ENCODE results near the gene VSIG1.

The VSIG1 gene

DNA sequence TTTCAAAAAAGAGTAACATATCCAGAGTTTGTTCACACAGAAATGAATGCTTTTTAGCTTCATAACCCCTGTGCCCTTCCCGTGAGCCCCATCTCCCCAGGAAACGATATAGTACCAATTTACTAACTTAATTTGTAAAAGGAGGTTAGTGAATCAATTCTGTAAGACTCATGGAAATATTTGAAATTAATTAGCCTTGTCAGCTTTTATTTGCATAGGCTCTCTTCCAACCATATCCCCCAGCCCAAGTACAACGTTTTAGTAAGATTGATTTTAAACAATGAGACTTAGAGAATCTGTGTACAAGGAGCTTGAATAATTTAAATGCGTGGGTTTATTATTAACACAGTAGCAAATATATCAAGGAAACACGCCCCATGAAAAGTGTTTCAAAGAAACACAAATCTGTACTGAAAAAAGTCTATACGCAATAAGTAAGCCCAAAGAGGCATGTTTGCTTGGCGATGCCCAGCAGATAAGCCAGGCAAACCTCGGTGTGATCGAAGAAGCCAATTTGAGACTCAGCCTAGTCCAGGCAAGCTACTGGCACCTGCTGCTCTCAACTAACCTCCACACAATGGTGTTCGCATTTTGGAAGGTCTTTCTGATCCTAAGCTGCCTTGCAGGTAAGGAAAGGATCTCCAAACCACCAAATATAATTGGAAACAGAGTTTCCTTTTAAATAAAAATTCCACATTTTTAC lies at the start of gene VSIG1:
Gene VSIG1, plus strand, starts transcription at position 512 of the 703 bp plus-strand sequence. Its CDS starts 66 bp downstream, at position 578.
- Histone ChIP-seq H3K4me3 (ENCODE audit: low read length) (no peak within 1 kb of the TSS), H3K36me3 (ENCODE audit: control insufficient read depth, insufficient read depth, low read length) (no peaks in the 10 kb centered on the region), H3K27ac (ENCODE audit: low read length) (no peak within 1 kb of the TSS), H3K9me3 (ENCODE audit: control insufficient read depth, insufficient read depth, low read length) (no peaks in the 10 kb centered on the region), H3K4me1 (ENCODE audit: control insufficient read depth, insufficient read depth, low read length) (no peaks in the 10 kb centered on the region), H3K27me3 (ENCODE audit: control insufficient read depth, insufficient read depth, low read length) (no peaks in the 10 kb centered on the region)
- no CpG with 5 or more reads among the region's 10 CpGs for WGBS (ENCODE audit: insufficient coverage, insufficient read length)
- DNase-seq (ENCODE audit: low read depth, low spot score) = no peak

DNA sequence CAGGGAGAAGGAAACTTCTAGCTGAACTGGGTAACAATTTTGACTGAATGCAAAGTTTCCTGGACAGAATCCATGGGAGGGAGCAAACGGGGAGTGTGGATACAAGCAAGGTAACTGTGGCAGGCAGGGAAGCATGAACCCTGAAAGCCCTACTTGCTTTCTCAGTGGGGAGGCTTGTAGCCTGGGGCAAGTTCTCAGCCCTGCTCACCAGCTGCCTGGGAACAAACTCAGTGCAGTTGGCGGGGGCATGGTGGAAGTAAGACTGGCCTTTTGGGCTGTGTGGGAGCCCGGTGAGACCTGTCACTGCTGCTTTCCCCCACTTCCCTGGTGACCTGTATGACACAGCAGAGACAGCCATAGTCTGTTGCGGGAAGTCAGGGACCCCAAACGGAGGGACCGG lies 48.7 kb upstream of the VSIG1 start:
- H3K36me3 ChIP-seq (ENCODE audit: control insufficient read depth, insufficient read depth, low read length) = no peaks in the 10 kb centered on the region
- H3K9me3 ChIP-seq (ENCODE audit: control insufficient read depth, insufficient read depth, low read length) = peaks cover 1% of the 10 kb centered on the region; the same call in 1 of the 2 replicates
- WGBS (ENCODE audit: insufficient coverage, insufficient read length) = no CpG with 5 or more reads among the region's 6 CpGs
- no peak overlapping the region for H3K27ac ChIP-seq (ENCODE audit: low read length)
- no peaks in the 10 kb centered on the region for H3K27me3 ChIP-seq (ENCODE audit: control insufficient read depth, insufficient read depth, low read length)
- H3K4me1 ChIP-seq (ENCODE audit: control insufficient read depth, insufficient read depth, low read length) = no peaks in the 10 kb centered on the region
- no peak for DNase-seq (ENCODE audit: low read depth, low spot score)
- no peak overlapping the region for H3K4me3 ChIP-seq (ENCODE audit: low read length)

DNA sequence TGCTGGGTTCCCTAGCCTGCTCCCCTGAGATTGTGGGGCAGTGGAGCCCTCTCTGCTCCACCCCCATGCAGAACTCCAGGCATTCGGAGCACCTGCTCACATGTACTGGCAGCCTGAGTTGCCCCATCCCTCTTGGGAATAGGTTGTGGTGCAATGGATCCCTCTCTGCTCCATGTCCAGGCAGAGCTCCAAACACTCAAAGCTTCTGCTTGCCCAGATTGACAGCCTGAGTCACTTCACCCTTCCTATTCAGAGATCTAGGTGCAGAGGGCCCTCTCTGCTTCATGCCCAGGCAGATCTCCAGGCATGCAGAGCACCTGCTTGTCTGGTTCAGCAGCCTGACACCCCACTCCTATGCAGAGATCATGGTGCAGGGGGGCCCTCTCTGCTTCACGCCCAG lies 44.1 kb upstream of the VSIG1 start:
- H3K4me3 ChIP-seq (ENCODE audit: low read length) = no peak overlapping the region
- no peaks in the 10 kb centered on the region for H3K27me3 ChIP-seq (ENCODE audit: control insufficient read depth, insufficient read depth, low read length)
- H3K36me3 ChIP-seq (ENCODE audit: control insufficient read depth, insufficient read depth, low read length) = no peaks in the 10 kb centered on the region
- H3K27ac ChIP-seq (ENCODE audit: low read length) = no peak overlapping the region
- peaks cover 1% of the 10 kb centered on the region; the same call in 1 of the 2 replicates for H3K9me3 ChIP-seq (ENCODE audit: control insufficient read depth, insufficient read depth, low read length)
- H3K4me1 ChIP-seq (ENCODE audit: control insufficient read depth, insufficient read depth, low read length) = no peaks in the 10 kb centered on the region
- no CpG with 5 or more reads among the region's 2 CpGs for WGBS (ENCODE audit: insufficient coverage, insufficient read length)
- no peak for DNase-seq (ENCODE audit: low read depth, low spot score)

DNA sequence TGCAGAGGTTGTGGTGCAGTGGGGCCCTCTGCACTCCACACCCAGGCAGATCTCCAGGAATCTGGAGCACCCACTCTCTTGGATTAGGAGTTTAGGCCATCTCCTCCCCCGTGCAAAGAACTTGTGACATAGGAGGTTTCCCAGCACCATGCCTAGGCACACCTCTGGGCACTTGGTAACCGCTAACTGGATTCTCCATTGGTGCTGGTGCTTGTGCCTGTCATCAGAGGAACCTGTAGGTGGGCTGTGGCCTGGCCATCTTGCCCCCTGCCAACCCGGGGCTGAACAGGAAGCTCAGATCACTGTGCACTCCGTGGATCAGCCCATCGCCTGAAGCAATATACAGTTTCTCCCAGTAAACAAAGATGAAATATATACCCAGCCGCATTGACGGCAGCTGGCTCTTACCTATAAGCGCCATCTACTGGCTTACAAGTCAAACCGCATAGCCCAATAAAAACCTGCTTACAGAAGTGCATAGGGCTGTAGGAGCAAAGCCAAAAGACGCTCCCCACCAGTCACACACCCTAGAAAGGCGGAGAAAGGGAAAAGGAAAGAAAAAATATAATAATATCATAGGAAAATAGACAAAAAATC lies 43.5 kb upstream of the VSIG1 start:
- Histone ChIP-seq H3K4me1 (ENCODE audit: control insufficient read depth, insufficient read depth, low read length) (no peaks in the 10 kb centered on the region), H3K27ac (ENCODE audit: low read length) (no peak overlapping the region), H3K36me3 (ENCODE audit: control insufficient read depth, insufficient read depth, low read length) (no peaks in the 10 kb centered on the region), H3K4me3 (ENCODE audit: low read length) (no peak overlapping the region), H3K27me3 (ENCODE audit: control insufficient read depth, insufficient read depth, low read length) (no peaks in the 10 kb centered on the region), H3K9me3 (ENCODE audit: control insufficient read depth, insufficient read depth, low read length) (peaks cover 1% of the 10 kb centered on the region; the same call in 1 of the 2 replicates)
- no peak for DNase-seq (ENCODE audit: low read depth, low spot score)
- no CpG with 5 or more reads among the region's 11 CpGs for WGBS (ENCODE audit: insufficient coverage, insufficient read length)

DNA sequence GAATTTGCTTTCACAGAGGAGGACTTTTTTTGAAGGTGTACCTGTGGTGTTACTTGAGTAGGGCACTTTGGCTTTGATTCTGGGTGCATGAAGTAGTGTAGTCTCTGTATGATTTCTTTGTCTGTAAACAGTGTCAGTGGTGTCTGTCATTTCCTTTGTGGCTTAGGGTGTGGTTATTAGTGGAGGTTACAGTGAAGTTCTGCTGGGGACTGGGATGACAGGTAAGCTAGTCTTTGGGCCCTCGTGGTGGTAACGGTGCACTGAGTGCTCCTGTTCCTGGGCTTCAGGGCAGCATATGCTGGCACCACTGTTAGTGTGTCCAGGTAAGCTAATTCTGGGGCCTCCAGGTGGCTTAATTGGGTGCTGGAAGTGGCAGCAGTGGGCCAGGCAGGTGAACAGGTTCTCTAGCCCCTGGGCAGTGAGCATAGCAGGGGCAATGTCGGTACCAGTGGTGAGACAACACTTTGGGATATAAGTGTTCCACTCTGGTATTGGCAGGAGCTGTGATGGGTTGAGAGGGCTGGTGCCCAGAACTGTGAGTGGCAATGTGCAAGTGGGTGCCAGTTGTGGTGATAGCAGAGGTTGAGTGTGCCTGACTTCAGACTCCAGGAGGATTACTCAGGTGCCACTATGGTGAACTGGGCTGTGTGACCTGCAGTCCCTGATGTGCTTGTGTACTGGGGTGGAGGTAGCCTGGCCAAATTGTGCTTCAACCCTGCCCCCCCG lies 26.0 kb upstream of the VSIG1 start:
- Histone ChIP-seq H3K36me3 (ENCODE audit: control insufficient read depth, insufficient read depth, low read length) (no peaks in the 10 kb centered on the region), H3K27me3 (ENCODE audit: control insufficient read depth, insufficient read depth, low read length) (no peaks in the 10 kb centered on the region), H3K4me3 (ENCODE audit: low read length) (no peak overlapping the region), H3K4me1 (ENCODE audit: control insufficient read depth, insufficient read depth, low read length) (no peaks in the 10 kb centered on the region), H3K9me3 (ENCODE audit: control insufficient read depth, insufficient read depth, low read length) (no peaks in the 10 kb centered on the region), H3K27ac (ENCODE audit: low read length) (no peak overlapping the region)
- DNase-seq (ENCODE audit: low read depth, low spot score) = no peak
- no CpG with 5 or more reads among the region's 4 CpGs for WGBS (ENCODE audit: insufficient coverage, insufficient read length)

DNA sequence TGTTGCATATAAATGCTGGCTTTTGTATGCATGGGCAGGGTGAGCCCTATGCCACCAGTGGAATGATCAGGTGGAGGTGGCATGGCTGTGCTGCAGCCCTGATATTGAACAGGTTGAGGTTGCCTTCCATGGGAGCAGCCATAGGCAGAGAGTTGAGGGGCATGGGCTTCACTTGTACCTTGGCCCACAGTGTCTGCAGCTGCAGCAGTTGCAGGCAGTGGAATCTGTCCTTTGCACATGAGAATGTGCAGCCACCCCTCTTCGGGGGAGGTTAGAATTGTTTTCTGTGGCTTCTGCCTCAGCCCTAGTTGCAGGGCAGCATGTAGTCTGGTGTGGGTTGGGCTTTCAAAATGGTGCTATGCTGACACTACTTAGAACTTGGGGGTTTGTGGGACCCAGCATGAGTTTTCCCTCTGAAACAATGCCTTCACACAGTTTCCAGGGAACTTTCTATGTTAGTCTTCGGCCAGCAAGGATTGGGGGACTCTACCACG lies 25.4 kb upstream of the VSIG1 start:
- DNase-seq (ENCODE audit: low read depth, low spot score) = no peak
- Histone ChIP-seq H3K27ac (ENCODE audit: low read length) (no peak overlapping the region), H3K4me3 (ENCODE audit: low read length) (no peak overlapping the region), H3K4me1 (ENCODE audit: control insufficient read depth, insufficient read depth, low read length) (no peaks in the 10 kb centered on the region), H3K36me3 (ENCODE audit: control insufficient read depth, insufficient read depth, low read length) (no peaks in the 10 kb centered on the region), H3K27me3 (ENCODE audit: control insufficient read depth, insufficient read depth, low read length) (no peaks in the 10 kb centered on the region), H3K9me3 (ENCODE audit: control insufficient read depth, insufficient read depth, low read length) (no peaks in the 10 kb centered on the region)
- no CpG with 5 or more reads among the region's 3 CpGs for WGBS (ENCODE audit: insufficient coverage, insufficient read length)

DNA sequence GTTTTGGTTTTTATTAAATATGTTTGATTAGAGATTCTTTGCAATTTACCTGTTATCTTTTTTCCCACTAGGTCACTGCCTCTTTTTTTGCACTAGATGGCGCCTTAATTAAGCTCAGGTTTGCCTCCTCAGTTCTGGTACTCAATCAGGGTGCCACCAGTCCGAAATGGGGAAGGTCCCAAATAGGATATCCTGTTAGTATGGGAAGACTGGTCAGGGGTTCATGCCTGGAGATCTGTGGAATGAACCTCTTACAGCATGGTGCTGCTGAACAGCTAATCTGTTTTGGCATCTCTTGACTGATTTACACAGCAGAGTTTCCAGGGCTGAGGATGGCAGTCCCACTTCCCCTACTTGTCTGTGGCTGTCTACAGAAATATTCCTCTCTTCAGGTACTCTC lies 24.2 kb upstream of the VSIG1 start:
- Histone ChIP-seq H3K4me1 (ENCODE audit: control insufficient read depth, insufficient read depth, low read length) (no peaks in the 10 kb centered on the region), H3K27ac (ENCODE audit: low read length) (no peak overlapping the region), H3K36me3 (ENCODE audit: control insufficient read depth, insufficient read depth, low read length) (no peaks in the 10 kb centered on the region), H3K27me3 (ENCODE audit: control insufficient read depth, insufficient read depth, low read length) (no peaks in the 10 kb centered on the region), H3K4me3 (ENCODE audit: low read length) (no peak overlapping the region), H3K9me3 (ENCODE audit: control insufficient read depth, insufficient read depth, low read length) (no peaks in the 10 kb centered on the region)
- DNase-seq (ENCODE audit: low read depth, low spot score) = no peak
- no CpG with 5 or more reads among the region's 2 CpGs for WGBS (ENCODE audit: insufficient coverage, insufficient read length)

DNA sequence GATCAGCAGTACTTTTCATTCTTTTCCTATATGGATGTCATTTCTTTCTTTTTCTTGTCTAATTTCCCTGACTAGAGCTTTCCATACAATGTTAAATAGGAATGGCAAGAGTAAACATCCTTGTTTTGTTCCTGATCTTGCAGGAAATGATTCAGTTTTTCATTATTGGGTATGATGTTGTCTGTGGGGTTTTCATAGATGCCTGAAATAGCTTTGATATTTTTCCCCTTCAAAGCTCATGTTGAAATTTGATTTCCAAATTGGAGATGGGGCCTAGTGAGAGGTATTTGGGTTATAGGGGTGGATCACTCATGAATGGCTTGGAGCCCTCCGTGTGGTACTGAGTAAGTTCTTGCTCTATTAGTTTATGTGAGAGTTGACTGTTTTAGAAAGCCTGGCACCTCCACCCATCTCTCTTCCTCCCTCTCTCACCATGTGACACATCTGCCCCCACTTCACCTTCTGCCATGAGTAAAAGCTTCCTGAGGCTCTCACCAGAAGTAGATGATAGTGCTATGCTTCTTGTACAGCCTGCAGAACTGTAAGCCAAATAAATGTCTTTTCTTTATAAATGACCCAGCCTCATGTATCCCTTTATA lies 22.3 kb upstream of the VSIG1 start:
- H3K4me1 ChIP-seq (ENCODE audit: control insufficient read depth, insufficient read depth, low read length) = no peaks in the 10 kb centered on the region
- no peaks in the 10 kb centered on the region for H3K36me3 ChIP-seq (ENCODE audit: control insufficient read depth, insufficient read depth, low read length)
- H3K9me3 ChIP-seq (ENCODE audit: control insufficient read depth, insufficient read depth, low read length) = no peaks in the 10 kb centered on the region
- no peak for DNase-seq (ENCODE audit: low read depth, low spot score)
- H3K27ac ChIP-seq (ENCODE audit: low read length) = no peak overlapping the region
- H3K4me3 ChIP-seq (ENCODE audit: low read length) = no peak overlapping the region
- H3K27me3 ChIP-seq (ENCODE audit: control insufficient read depth, insufficient read depth, low read length) = no peaks in the 10 kb centered on the region
- WGBS (ENCODE audit: insufficient coverage, insufficient read length) = no CpG with 5 or more reads among the region's 1 CpG

DNA sequence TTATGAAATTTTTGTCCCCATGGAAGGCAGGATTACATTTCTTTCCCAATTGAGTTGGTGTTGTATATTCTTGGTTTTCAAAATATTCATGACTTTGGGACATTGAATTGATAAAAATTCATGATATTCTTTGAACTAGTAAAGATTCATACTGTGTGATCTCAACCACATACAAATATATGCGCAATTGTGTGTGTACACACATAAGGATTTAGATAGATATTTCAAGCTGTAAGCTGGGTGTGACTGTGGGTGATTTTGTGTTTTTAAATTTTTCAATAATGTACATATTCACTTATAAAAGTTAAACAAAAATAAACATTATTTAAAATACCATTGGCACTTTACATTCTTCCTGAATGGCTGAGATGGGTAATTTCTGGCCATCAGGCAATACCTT lies 19.5 kb upstream of the VSIG1 start:
- Histone ChIP-seq H3K9me3 (ENCODE audit: control insufficient read depth, insufficient read depth, low read length) (no peaks in the 10 kb centered on the region), H3K36me3 (ENCODE audit: control insufficient read depth, insufficient read depth, low read length) (no peaks in the 10 kb centered on the region), H3K27me3 (ENCODE audit: control insufficient read depth, insufficient read depth, low read length) (no peaks in the 10 kb centered on the region), H3K27ac (ENCODE audit: low read length) (no peak overlapping the region), H3K4me3 (ENCODE audit: low read length) (no peak overlapping the region), H3K4me1 (ENCODE audit: control insufficient read depth, insufficient read depth, low read length) (no peaks in the 10 kb centered on the region)
- DNase-seq (ENCODE audit: low read depth, low spot score) = no peak
- WGBS (ENCODE audit: insufficient coverage, insufficient read length) = no CpG with 5 or more reads among the region's 1 CpG

DNA sequence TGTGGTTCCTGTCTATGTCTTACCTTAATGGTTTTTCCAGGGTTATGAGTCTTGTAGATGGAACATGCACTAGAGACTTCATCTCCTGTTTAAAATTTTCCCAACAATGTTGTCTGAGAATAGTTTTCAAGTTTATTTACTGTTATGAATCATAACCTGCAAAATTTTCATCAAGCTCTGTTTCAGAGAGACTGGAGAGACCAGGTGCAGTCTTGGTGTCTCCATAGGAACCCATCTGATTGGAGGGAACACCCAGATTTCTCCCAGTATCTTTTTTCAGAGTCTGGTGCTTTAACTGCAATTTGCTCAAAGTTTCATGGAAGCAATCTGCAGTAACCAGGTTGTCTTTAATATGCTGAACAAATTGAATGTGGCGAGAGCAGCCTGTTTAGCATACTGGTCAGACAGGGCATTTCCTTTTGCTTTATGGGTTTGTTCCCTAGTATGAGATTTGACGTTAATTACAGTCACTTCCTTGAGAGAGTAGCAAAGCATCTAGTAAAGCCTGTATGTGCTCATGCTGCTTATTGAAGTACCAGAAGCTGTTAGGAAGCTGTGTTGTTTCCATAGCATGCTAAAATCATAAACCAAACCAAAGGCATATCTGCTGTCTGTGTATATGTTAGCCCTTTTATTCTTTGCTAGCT lies 18.8 kb upstream of the VSIG1 start:
- no peak overlapping the region for H3K27ac ChIP-seq (ENCODE audit: low read length)
- H3K9me3 ChIP-seq (ENCODE audit: control insufficient read depth, insufficient read depth, low read length) = no peaks in the 10 kb centered on the region
- no peaks in the 10 kb centered on the region for H3K27me3 ChIP-seq (ENCODE audit: control insufficient read depth, insufficient read depth, low read length)
- no peaks in the 10 kb centered on the region for H3K4me1 ChIP-seq (ENCODE audit: control insufficient read depth, insufficient read depth, low read length)
- no peak overlapping the region for H3K4me3 ChIP-seq (ENCODE audit: low read length)
- DNase-seq (ENCODE audit: low read depth, low spot score) = no peak
- no peaks in the 10 kb centered on the region for H3K36me3 ChIP-seq (ENCODE audit: control insufficient read depth, insufficient read depth, low read length)
- no CpG with 5 or more reads among the region's 2 CpGs for WGBS (ENCODE audit: insufficient coverage, insufficient read length)
